Mammary epithelial cell (primary cell): ENCODE results near the gene ST8SIA5.

Experiments
- CTCF ChIP-seq, 2 donors: IDR thresholded peaks in 1 of 2; conservative IDR thresholded peaks in 1 of 2; 2 replicates each; pipeline ENCODE4 v1.5.1; 2011 to 2012; ENCODE audit warnings: inconsistent platforms in 2 of 2, low read length in 2 of 2, mild to moderate bottlenecking in 2 of 2, control low read depth in 1 of 2, low read depth in 1 of 2; ENCODE audit not compliant: insufficient read depth in 1 of 2; ENCODE audit errors: extremely low read depth in 1 of 2
- EZH2 ChIP-seq: IDR thresholded peaks from 2 replicates; pipeline ENCODE4 v1.6.1; 2012; ENCODE audit warnings: low read length, inconsistent platforms, borderline replicate concordance

- TF ChIP-seq EZH2 (no peak), CTCF (conservative IDR thresholded peaks at IDR 0.05 in 1 of 2, IDR thresholded peaks at IDR 0.05 in 1 of 2; ENCODE audit: extremely low read depth in 1 of 2, insufficient read depth in 1 of 2, low read depth in 1 of 2, low read length in 2 of 2) (no peak)
These were observed 6.2 kb downstream of the ST8SIA5 start for GRCh38 chr18:46750626-46751025.
